MM.1S (cell line): Measurements from ENCODE around the gene ACTL10.

Source experiments
- EZH2phosphoT487 ChIP-seq: fragments of 300-600 bp; sonication (generic); IDR thresholded peaks from 2 replicates; pipeline ENCODE4 v1.6.1; 2018; ENCODE audit warnings: antibody characterized with exemption, low read length
- TF ChIP-seq, protein P1 (sequence below): fragments of 300-600 bp; sonication (generic); IDR thresholded peaks from 2 replicates; pipeline ENCODE4 v1.5.1; 2016; ENCODE audit warnings: antibody characterized with exemption, low read length, mixed read lengths

DNA sequence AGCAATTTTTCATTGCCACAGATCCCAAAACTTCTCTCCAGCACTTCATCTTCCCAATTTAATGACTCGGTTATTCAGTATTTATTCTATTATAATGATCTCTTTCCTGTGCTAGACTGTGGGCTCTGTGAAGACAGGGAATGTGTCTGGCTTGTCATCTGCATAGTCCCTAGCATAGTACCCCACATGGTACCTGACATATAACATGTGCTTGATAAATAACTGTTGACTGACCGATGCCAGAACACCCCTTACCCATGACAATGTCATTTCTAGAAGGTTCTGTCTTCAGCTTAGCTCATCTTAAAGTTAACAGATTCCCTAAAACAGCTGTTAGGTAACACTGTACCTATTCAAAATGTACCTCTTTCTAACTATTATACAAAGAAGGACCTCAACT is 49.8 kb downstream of the ACTL10 start:
- TF ChIP-seq, protein P1, sequence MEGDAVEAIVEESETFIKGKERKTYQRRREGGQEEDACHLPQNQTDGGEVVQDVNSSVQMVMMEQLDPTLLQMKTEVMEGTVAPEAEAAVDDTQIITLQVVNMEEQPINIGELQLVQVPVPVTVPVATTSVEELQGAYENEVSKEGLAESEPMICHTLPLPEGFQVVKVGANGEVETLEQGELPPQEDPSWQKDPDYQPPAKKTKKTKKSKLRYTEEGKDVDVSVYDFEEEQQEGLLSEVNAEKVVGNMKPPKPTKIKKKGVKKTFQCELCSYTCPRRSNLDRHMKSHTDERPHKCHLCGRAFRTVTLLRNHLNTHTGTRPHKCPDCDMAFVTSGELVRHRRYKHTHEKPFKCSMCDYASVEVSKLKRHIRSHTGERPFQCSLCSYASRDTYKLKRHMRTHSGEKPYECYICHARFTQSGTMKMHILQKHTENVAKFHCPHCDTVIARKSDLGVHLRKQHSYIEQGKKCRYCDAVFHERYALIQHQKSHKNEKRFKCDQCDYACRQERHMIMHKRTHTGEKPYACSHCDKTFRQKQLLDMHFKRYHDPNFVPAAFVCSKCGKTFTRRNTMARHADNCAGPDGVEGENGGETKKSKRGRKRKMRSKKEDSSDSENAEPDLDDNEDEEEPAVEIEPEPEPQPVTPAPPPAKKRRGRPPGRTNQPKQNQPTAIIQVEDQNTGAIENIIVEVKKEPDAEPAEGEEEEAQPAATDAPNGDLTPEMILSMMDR, result no peak
- TF ChIP-seq EZH2phosphoT487, result no peak
